Left ventricle myocardium inferior (tissue), 1 donor: Measurements from ENCODE around the gene NADSYN1. TPM values are rescaled to one million over a fixed set of nuclear protein-coding genes. Genes with fewer than 3 reads are reported as not detected.

Source experiments
- DNase-seq: peaks from one replicate; pipeline ENCODE4 v3.0.0-alpha.2; 2020
- H3K27ac ChIP-seq: fragments of 200-600 bp; replicated peaks from 2 replicates; pipeline ENCODE4 v1.8.0; 2021
- H3K27me3 ChIP-seq: fragments of 200-600 bp; 2 replicates; pipeline ENCODE4 v1.8.0; 2021; ENCODE audit warnings: low read depth
- H3K36me3 ChIP-seq: fragments of 200-600 bp; 2 replicates; pipeline ENCODE4 v1.8.0; 2021
- H3K4me1 ChIP-seq: fragments of 200-600 bp; 2 replicates; pipeline ENCODE4 v1.8.0; 2021
- H3K4me3 ChIP-seq: fragments of 200-600 bp; 2 replicates; pipeline ENCODE4 v1.8.0; 2021; ENCODE audit warnings: mild to moderate bottlenecking, moderate library complexity
- H3K9me3 ChIP-seq: fragments of 200-600 bp; replicated peaks from 2 replicates; pipeline ENCODE4 v1.8.0; 2021
- intact Hi-C: fragments of 100-400 bp; cut with micrococcal nuclease; formaldehyde crosslinking; loops from one replicate; pipeline ENCODE4 v1.11.0; 2022
- total RNA-seq: library from RNA; stranded (reverse); fragmentation: NEBNext Ultra II Directional; extraction: Animal tissue kit (Norgen Biotek cat#: 25700); gene quantifications from one replicate; pipeline ENCODE4 v1.2.1, GENCODE V29; 2021
- TF ChIP-seq, protein P1 (sequence below): fragments of 200-600 bp; IDR thresholded peaks from 2 replicates; pipeline ENCODE4 v1.8.0; 2021; ENCODE audit warnings: antibody characterized with exemption, mild to moderate bottlenecking, borderline replicate concordance
- donor health status: DM: no; HTN: yes; CAD: no; lungs with severe emphysema.

The NADSYN1 gene
- total RNA-seq, 1 donor from 2014 or later = 17.5 TPM

DNA sequence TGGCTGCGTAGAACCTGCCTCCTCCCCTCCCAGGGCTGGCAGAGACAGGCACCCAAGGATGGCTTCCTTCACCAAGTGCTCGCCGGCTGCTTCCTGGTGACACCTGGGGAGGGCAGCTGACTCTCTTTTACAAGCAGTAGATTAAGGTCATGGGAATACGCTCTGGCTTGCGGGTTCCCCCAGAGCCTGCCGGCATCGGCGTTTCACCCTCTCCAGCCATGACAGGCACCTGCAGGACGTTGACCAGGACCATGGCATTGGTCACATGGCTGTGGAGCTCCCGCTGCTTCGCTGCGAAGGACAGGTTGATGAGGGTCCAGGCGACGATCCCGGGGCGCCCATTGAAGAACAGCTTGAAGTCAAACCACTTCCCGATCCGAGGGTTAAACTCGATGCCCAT lies 14.4 kb upstream of the NADSYN1 start:
- DNase-seq = no peak
- TF ChIP-seq, protein P1, sequence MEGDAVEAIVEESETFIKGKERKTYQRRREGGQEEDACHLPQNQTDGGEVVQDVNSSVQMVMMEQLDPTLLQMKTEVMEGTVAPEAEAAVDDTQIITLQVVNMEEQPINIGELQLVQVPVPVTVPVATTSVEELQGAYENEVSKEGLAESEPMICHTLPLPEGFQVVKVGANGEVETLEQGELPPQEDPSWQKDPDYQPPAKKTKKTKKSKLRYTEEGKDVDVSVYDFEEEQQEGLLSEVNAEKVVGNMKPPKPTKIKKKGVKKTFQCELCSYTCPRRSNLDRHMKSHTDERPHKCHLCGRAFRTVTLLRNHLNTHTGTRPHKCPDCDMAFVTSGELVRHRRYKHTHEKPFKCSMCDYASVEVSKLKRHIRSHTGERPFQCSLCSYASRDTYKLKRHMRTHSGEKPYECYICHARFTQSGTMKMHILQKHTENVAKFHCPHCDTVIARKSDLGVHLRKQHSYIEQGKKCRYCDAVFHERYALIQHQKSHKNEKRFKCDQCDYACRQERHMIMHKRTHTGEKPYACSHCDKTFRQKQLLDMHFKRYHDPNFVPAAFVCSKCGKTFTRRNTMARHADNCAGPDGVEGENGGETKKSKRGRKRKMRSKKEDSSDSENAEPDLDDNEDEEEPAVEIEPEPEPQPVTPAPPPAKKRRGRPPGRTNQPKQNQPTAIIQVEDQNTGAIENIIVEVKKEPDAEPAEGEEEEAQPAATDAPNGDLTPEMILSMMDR = no peak
- H3K9me3 ChIP-seq = no peaks in the 10 kb centered on the region
- H3K27me3 ChIP-seq = no peaks in the 10 kb centered on the region
- H3K4me3 ChIP-seq = no peak overlapping the region
- H3K4me1 ChIP-seq = peaks cover 9% of the 10 kb centered on the region
- no peak overlapping the region for H3K27ac ChIP-seq
- H3K36me3 ChIP-seq = peaks cover 72% of the 10 kb centered on the region
- intact Hi-C loops = no loop called here

DNA sequence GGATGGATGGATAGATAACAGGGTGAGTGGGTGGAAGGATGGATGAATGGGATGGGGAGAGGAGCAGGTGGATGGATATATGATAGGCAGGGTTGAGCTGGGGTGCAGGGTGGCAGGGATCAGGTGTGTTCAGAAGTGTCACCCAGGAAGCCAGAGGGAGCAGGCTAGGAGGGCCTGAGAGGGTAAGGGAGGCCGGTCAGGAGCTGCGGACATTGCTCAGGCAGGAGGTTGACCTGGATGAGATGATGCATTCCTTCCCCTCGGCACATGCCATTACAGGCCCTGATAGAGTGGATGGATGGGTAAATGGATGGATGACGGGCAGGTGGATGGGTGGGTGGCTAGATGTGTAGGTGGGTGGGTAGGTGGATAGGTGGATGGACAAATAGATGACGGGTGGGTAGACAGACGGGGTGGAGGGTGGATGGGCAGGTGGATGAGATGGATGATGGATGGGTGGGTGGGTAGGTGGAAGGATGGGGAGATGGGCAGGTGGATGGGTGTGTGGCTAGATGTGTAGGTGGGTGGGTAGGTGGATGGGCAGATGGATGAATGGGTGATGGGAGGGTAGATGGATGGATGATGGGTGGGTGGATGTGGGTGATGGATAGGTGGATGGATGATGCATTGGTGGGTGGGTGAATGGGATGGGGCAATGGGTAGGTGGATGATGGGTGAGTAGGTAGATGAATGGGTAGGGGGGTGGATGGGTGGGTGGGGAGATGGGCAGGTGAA lies 12.8 kb upstream of the NADSYN1 start:
- Histone ChIP-seq H3K4me3 (no peak overlapping the region), H3K27ac (no peak overlapping the region), H3K4me1 (no peaks in the 10 kb centered on the region), H3K36me3 (peaks cover 83% of the 10 kb centered on the region), H3K9me3 (no peaks in the 10 kb centered on the region), H3K27me3 (no peaks in the 10 kb centered on the region)
- TF ChIP-seq, protein P1 = no peak
- intact Hi-C loops = no loop called here
- no peak for DNase-seq

DNA sequence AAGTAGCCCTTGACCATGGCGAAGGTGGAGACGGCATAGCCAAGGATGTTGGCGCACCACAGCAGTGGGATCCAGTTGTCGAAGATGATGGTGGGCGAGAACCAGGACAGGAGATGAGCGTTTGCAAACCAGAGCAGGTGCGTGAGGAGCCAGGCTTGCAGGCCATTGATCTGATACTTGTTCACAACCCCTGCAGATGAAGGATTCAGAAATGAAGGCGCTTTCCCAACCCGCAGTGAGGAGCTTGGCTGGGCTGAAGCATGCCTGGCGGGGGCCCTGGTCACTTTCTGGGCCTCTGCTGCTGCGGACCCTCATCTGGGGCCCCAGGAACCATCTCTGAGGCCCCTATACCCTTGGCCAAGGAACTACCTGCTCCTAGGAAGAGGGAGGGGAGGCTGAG lies 11.8 kb upstream of the NADSYN1 start:
- Histone ChIP-seq H3K4me3 (no peak overlapping the region), H3K27me3 (no peaks in the 10 kb centered on the region), H3K4me1 (no peaks in the 10 kb centered on the region), H3K36me3 (peaks cover 88% of the 10 kb centered on the region), H3K27ac (no peak overlapping the region), H3K9me3 (peaks cover 5% of the 10 kb centered on the region)
- no peak for DNase-seq
- intact Hi-C loops = no loop called here
- TF ChIP-seq, protein P1 = no peak

DNA sequence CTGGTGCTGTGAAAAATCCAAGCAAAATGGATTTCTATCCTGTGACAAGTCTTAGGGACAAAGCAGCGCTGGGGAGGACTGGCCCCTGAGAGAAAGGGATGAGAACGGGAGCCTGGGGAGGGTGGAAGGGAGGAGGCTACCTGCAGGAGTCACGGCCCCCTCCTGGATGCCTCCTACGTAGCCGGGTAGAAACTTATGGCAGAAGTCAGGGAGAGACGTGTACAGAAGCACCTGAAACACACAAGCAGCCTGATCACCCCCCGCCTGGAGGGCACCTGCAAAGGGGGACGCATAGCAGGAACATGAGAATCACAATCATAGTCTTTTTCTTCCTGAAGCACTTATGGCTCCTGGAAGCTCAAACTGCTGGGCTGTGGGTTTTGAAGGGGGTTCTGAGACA lies 10.9 kb upstream of the NADSYN1 start:
- H3K9me3 ChIP-seq = peaks cover 11% of the 10 kb centered on the region
- H3K36me3 ChIP-seq = peaks cover 89% of the 10 kb centered on the region
- no peak overlapping the region for H3K4me3 ChIP-seq
- no peaks in the 10 kb centered on the region for H3K4me1 ChIP-seq
- intact Hi-C loops = no loop called here
- TF ChIP-seq, protein P1 = no peak
- H3K27ac ChIP-seq = no peak overlapping the region
- no peaks in the 10 kb centered on the region for H3K27me3 ChIP-seq
- DNase-seq = no peak

DNA sequence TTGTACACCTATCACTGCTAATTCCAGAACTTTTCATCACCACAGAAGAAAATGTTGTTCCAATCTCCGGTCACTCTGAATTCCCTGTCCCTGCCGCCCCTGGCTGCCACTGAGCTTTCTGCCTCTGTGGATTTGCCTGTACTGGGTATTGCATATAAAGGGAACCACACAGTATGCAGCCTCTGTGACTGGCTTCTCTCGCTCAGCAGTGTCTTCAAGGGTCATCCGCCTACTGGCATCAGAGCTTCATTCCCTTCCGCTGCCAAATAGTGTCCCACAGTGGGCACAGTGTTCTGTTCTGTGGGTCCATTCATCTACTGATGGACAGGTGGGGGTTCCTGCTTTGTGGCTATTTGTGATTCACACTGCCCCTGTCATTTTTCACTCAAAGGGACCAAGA lies 10.1 kb upstream of the NADSYN1 start:
- intact Hi-C loops = no loop called here
- no peak overlapping the region for H3K27ac ChIP-seq
- H3K4me3 ChIP-seq = no peak overlapping the region
- TF ChIP-seq, protein P1 = no peak
- peaks cover 11% of the 10 kb centered on the region for H3K9me3 ChIP-seq
- peaks cover 7% of the 10 kb centered on the region for H3K4me1 ChIP-seq
- H3K27me3 ChIP-seq = no peaks in the 10 kb centered on the region
- DNase-seq = no peak
- peaks cover 82% of the 10 kb centered on the region for H3K36me3 ChIP-seq
